ENCODE data around the gene TBC1D22A. TPM values are rescaled to one million over a fixed set of nuclear protein-coding genes. Genes with fewer than 3 reads are reported as not detected.

TBC1D22A gene
- polyA plus RNA-seq, 1 experiment, result 19.8 TPM

DNA sequence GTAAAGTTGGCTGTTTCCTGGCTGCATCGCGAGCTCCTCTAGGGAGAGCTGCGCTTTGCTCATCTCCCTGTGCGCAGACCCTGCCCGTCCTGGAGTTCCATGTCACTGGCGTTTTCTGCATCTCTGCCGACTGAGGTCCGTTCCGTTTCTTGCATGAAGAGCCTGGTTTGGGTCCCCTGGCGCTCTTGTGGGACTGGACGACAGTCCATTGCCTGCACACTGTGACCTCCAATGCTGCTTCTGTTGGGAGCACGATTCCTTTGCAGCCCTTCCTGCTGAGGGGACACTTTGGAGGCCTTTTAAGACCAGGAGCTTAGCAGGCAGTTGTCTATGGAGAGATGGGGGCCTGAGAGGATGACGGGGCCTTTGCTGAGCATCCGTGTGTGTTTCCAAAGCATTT, 90.3 kb downstream of the TBC1D22A start:
- ChIA-PET CTCF (no interaction called here), POLR2A (no interaction called here)
- Histone ChIP-seq H3K27me3 (ENCODE audit: control insufficient read depth, insufficient read depth, low read length) (no peaks in the 10 kb centered on the region), H3K9me3 (ENCODE audit: control insufficient read depth, insufficient read depth, low read length) (no peaks in the 10 kb centered on the region), H3K4me3 (ENCODE audit: low read depth, low read length) (no peak overlapping the region), H3K27ac (ENCODE audit: low read depth, low read length) (no peak overlapping the region)
- TF ChIP-seq, protein P1, sequence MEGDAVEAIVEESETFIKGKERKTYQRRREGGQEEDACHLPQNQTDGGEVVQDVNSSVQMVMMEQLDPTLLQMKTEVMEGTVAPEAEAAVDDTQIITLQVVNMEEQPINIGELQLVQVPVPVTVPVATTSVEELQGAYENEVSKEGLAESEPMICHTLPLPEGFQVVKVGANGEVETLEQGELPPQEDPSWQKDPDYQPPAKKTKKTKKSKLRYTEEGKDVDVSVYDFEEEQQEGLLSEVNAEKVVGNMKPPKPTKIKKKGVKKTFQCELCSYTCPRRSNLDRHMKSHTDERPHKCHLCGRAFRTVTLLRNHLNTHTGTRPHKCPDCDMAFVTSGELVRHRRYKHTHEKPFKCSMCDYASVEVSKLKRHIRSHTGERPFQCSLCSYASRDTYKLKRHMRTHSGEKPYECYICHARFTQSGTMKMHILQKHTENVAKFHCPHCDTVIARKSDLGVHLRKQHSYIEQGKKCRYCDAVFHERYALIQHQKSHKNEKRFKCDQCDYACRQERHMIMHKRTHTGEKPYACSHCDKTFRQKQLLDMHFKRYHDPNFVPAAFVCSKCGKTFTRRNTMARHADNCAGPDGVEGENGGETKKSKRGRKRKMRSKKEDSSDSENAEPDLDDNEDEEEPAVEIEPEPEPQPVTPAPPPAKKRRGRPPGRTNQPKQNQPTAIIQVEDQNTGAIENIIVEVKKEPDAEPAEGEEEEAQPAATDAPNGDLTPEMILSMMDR (IDR thresholded peaks at IDR 0.05; ENCODE audit: low read depth, low read length), result no peak
- no peak for DNase-seq (ENCODE audit: low read depth, low spot score)

- no peak overlapping the region for H3K27ac ChIP-seq (ENCODE audit: low read depth, low read length)
- TF ChIP-seq, protein P1 (IDR thresholded peaks at IDR 0.05; ENCODE audit: low read depth, low read length), result no peak
- H3K4me3 ChIP-seq (ENCODE audit: low read depth, low read length), result no peak overlapping the region
- CTCF ChIA-PET, result no interaction called here
- H3K9me3 ChIP-seq (ENCODE audit: control insufficient read depth, insufficient read depth, low read length), result peaks cover 2% of the 10 kb centered on the region
- POLR2A ChIA-PET, result no interaction called here
- H3K27me3 ChIP-seq (ENCODE audit: control insufficient read depth, insufficient read depth, low read length), result no peaks in the 10 kb centered on the region
- no peak for DNase-seq (ENCODE audit: low read depth, low spot score)
Measured at GRCh38 chr22:46853191-46853590, 90.7 kb downstream of the TBC1D22A start.

DNA sequence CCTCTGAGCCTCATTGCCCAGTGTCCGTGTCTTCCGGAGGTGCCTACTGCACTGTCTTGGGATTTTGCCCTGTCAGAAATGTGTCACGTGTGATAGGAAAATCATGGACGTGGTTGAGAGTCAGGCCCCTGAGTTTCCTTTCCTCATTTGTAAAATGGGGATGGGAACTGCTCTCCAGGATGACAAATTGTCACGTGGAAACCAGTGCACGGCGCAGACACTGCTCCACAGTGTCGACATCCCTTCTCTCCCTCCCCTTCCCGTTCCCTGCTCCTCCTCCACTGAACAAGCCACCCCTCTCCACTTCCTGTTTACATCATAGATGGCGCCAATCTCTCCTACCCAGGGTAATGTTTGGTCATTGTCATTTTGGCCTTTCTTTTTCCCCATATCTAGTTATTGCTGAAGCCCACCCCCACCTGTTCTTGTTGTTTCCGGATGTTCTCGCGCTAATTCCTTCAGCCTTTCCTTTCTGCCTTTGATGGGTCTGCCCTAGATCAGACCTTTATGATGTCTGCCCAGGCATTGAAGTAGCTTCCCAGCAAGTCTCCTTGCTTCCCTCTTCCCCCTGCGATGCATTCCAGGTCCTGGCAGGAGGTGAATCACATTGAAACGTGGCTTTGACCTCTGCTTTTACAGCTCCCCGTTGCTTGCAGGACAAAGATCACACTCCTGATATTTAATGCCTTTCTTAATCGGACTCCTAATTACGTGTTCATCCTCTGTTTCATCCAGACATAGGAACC, 91.8 kb downstream of the TBC1D22A start:
- no peaks in the 10 kb centered on the region for H3K27me3 ChIP-seq (ENCODE audit: control insufficient read depth, insufficient read depth, low read length)
- H3K4me3 ChIP-seq (ENCODE audit: low read depth, low read length), result no peak overlapping the region
- peaks cover 9% of the 10 kb centered on the region for H3K9me3 ChIP-seq (ENCODE audit: control insufficient read depth, insufficient read depth, low read length)
- ChIA-PET CTCF (no interaction called here), POLR2A (interaction anchor here (0.7 kb wide), 1 partner anchor 22 kb away, joined by 3 read pairs; no protein-coding TSS in a partner anchor)
- TF ChIP-seq, protein P1 (IDR thresholded peaks at IDR 0.05; ENCODE audit: low read depth, low read length), result no peak
- no peak overlapping the region for H3K27ac ChIP-seq (ENCODE audit: low read depth, low read length)
- no peak for DNase-seq (ENCODE audit: low read depth, low spot score)

GRCh38 chr22:46855681-46856080, 93.2 kb downstream of the TBC1D22A start:
- peaks cover 13% of the 10 kb centered on the region for H3K9me3 ChIP-seq (ENCODE audit: control insufficient read depth, insufficient read depth, low read length)
- ChIA-PET POLR2A (no interaction called here), CTCF (no interaction called here)
- no peaks in the 10 kb centered on the region for H3K27me3 ChIP-seq (ENCODE audit: control insufficient read depth, insufficient read depth, low read length)
- no peak for DNase-seq (ENCODE audit: low read depth, low spot score)
- TF ChIP-seq, protein P1 (IDR thresholded peaks at IDR 0.05; ENCODE audit: low read depth, low read length), result no peak
- no peak overlapping the region for H3K4me3 ChIP-seq (ENCODE audit: low read depth, low read length)
- H3K27ac ChIP-seq (ENCODE audit: low read depth, low read length), result no peak overlapping the region

- Histone ChIP-seq H3K4me3 (ENCODE audit: low read depth, low read length) (no peak overlapping the region), H3K27me3 (ENCODE audit: control insufficient read depth, insufficient read depth, low read length) (no peaks in the 10 kb centered on the region), H3K27ac (ENCODE audit: low read depth, low read length) (no peak overlapping the region), H3K9me3 (ENCODE audit: control insufficient read depth, insufficient read depth, low read length) (peaks cover 13% of the 10 kb centered on the region)
- ChIA-PET POLR2A (no interaction called here), CTCF (no interaction called here)
- TF ChIP-seq, protein P1 (IDR thresholded peaks at IDR 0.05; ENCODE audit: low read depth, low read length), result no peak
- DNase-seq (ENCODE audit: low read depth, low spot score), result no peak
Measured at GRCh38 chr22:46856661-46857060, 94.2 kb downstream of the TBC1D22A start.

Measured in AG04450 (cell line).